Lower leg skin (tissue), 3 donors: ENCODE results near the gene CFAP20DC.

Experiments used
- CTCF ChIP-seq, 3 donors: fragments of 450-650 bp; IDR thresholded peaks; one replicate each; pipeline ENCODE4 v1.5.1; 2016; ENCODE audit warnings: antibody characterized with exemption in 3 of 3, mild to moderate bottlenecking in 3 of 3, moderate library complexity in 2 of 3
- POLR2A ChIP-seq, 2 donors: fragments of 450-650 bp; IDR thresholded peaks; one replicate each; pipeline ENCODE4 v1.6.1; 2016 to 2017; ENCODE audit warnings: antibody characterized with exemption in 2 of 2, mild to moderate bottlenecking in 1 of 2, moderate library complexity in 1 of 2

DNA sequence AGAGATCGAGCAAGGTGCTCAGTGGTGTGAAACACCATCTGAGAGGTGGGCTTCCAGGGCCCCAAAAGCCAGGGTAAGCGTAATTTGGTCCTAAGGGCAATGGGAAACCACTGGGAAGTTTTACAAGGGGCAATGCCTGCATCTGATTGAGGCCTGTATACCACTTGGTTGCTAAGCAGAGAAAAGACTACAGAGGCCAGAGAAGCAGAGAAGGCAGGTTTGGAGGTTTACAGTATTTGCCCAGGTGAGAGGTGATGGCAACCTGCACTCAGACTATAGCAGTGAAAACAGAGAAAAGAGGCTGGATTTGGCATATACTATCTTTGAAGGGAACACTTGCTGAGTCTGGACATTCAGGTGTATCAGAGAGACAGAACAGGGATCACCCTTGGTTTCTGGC is 249.8 kb downstream of the CFAP20DC start:
- TF ChIP-seq CTCF (IDR thresholded peaks at IDR 0.05) = no peak
- TF ChIP-seq POLR2A (IDR thresholded peaks at IDR 0.05) = no peak
